ENCODE data around the gene ITGB4.

ITGB4 gene

DNA sequence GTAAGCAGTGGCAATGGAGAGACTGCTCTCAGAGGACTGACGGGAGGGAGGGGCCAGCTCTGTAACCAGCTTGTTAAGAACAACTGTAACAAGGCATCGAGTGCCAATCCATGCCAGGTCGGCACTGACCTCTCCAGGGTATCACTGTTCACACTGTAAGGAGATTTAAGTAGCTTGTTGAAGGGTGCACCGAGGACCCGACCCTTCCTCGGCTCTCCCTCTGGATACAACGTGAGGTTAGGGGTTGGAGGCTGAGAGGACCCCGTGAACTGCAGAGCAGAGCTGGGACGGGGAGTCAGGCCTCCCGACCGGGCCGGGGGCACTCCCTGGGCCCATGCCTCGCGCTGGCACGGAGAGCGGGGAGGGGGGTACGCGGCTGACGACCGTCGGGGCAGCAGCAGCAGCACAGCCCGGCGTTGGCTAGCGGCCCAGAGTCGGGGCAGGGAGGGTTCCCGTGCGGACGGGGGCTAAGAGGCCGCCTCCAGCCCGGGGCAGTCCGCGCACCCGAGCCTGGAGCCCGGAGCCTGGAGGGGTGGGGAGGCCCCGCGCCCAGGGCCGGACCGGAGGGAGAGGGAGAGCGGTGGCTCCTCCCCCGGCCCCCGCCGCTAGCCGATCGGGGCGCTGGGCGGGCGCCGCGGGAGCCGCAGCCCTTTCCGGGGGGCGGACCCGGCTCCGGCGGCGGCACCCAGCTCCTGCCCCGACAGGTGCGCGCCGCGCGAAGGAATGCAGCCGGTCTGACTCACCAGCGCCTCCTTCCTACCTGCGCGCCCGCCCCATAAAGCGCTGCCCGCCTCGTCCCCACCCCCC lies at the start of gene ITGB4:
Gene ITGB4 (plus strand): TSS at position 804 of the 807 bp plus-strand sequence. CDS start 3,245 bp downstream, outside the sequence.
- DNase-seq (ENCODE audit: low spot score) (no peak), FAIRE-seq (no peak)

DNA sequence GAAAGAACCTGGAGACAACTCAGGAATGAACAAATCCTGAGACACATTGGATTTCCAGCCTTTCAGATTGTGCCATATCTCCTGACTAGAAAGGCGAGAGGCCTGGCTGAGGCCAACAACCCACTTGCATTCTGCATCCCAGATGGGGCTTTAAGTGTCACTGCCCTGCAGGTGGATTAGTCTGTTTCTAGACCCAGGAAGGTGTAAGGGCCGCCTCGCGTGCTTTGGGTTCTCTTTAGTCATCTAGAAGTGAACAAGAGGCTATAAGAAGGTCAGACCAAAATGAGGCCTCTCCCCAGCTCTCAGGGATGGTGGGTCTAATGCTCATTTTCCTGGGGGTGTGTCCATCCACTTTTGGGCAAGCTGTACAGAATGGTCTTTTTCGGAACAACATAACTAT lies 49.2 kb upstream of the ITGB4 start:
- DNase-seq (ENCODE audit: low spot score) (no peak), FAIRE-seq (no peak)

DNA sequence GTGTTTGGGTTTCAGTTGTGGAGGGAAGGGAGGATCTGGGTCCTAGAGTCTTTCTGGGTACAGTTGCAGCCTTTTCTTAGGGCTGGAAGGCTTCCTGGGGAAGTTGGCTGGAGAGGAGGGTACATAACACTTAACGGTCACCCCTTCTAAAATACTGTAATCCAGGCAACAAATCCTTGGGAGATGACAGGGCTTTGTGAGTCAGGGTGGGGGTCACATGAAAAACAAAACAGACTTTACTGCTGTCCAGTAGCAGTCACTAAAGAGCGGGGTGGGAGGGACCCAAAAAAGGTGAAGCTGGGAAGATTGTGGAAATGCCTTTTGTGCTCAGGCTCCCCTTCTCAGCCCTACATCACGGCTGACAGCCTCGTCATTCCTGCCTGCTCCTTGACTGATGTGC lies 47.8 kb upstream of the ITGB4 start:
- no peak for DNase-seq (ENCODE audit: low spot score)
- FAIRE-seq, result no peak

DNA sequence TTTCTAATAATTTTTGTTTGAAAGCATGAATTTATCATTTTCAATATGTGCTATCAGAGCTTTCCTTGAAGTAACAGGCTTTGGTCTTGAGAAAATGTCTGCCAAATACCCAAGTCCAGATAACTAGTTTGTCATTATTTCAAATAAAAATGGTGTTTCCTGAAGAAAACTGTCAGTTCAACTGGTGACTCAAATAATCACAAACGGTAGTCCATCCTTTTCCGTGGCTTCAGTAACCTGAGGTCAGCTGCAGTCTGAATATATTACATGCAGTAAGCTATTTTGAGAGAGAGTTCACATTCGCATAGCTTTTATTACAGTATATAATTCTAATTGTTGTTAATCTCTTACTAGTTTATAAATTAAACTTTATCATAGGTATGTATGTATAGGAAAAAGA lies 44.8 kb upstream of the ITGB4 start:
- DNase-seq (ENCODE audit: low spot score) (no peak), FAIRE-seq (no peak)

DNA sequence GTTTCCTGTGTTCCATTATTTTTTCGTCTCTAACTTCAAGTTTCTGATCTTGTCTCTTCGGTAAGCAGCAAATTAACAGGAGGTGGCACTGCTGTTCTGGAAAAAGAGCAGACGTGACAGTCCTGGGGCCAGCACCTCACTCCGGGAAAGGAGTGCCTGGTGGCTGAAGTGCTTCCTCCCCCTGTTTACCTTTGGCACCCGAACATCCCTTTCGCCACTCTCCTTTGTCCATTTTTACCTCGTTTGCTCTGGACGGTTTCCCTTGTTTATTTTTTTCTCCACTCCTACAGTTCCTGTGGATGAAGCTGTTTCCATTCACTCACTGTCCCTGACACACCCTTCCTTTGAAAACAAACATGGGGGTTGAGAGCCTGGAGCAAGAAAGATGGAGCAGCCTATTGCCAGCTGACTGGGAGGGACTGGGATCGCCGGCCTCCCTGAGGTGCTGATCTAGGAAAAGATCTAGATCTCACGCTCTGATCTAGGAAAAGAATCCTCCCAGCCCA lies 41.5 kb upstream of the ITGB4 start:
- DNase-seq (ENCODE audit: low spot score), result no peak
- FAIRE-seq, result no peak

DNA sequence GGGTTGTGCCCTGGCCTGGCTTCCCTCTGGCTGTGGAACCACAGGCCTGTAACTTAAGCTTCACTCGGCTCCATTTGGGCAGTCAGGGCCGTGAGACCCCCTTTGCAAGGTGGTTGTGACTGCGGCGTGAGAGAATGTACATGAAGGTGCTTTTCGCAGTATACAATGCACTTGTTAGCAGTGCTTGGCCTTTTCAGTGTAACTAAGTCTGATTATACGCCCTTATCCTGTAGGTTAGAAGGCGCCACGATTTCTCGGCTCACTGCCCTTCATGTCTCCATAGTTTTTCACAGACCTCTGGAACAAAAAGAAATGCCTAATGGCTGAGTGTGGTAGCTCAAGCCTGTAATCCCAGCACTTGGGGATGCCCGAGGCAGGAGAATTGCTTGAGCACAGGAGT lies 40.8 kb upstream of the ITGB4 start:
- no peak for FAIRE-seq
- no peak for DNase-seq (ENCODE audit: low spot score)

DNA sequence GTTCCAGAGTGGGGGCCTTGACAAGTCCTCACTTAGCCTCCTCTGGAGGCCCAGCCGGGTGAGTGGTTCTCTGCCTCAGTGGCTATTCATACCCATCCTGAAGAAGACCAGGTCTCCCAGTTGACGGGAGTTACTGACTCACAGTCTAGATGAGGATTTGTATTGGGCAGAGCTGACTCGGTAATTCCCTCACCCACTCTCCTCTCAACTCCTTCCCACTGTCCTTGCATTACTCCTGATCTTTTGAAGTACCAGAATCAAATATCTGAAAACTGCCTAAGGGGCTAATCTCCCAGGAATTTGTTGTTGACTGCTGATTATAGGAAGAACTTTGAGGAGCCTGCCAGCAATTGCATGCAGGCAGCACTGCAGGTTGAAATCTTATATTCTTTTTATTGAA lies 40.0 kb upstream of the ITGB4 start:
- FAIRE-seq (no peak), DNase-seq (ENCODE audit: low spot score) (peak; percentile 49)

DNA sequence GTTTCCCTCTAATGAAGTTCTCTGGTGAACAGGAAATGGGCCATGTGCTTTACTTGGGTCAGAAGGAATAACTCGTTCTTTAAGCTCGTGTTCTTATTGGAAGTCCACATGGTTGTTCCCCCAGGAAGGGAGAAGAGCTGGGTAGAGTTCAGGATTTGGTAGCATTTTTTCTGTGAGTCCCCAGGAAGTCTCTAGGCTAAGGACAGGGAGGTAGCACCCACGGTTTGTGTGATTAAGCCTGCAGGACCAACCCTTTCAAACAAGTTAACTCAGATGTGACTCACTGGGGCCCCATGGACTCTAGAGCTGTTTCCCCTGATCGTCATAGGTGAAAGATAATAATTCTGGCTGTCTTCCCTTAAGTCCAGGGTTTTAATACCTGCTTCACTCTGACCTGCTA lies 37.7 kb upstream of the ITGB4 start:
- FAIRE-seq (peak; percentile 84), DNase-seq (ENCODE audit: low spot score) (peak; percentile 81)

DNA sequence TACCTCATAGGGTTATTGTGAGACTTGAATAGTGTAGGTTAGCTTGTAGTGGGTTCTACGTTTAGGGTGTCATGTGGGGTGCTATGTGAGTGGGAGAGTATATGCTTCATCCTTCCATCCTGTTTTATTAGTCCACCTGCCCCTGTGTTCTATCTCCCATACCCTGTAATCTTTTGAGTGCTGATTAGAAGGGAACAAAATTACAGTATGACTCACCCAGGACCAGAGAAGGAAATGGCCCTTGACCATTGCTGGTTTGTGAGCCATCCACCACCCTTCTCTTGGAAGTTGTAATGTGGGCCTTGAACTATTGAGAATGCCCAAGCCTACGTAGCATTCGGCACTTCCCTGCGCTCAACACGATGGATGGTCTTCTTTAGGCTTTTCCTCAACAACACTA lies 37.0 kb upstream of the ITGB4 start:
- no peak for FAIRE-seq

DNA sequence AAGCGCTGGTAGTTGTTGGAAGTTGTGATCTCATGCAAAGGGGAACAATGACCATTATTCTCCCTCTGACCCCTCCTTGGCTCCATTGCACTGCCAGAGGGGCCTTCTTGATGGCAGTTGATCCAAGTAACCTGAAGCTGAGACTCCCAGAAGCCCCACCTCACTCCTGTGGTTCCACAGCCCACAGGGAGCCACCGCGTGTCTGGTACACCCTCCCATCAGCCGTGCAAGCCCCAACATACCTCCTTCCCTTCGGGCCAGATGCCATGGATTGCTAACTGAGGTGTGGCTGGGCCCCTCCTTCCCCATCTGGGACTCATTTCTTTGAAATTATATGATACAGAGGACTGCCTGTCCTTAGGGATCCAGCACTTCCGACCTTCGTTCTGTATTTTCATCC lies 36.3 kb upstream of the ITGB4 start:
- FAIRE-seq (no peak), DNase-seq (ENCODE audit: low spot score) (no peak)

More for the DNA sequence above, 37.0 kb upstream of the ITGB4 start:
- DNase-seq (ENCODE audit: low spot score), result no peak

DNA sequence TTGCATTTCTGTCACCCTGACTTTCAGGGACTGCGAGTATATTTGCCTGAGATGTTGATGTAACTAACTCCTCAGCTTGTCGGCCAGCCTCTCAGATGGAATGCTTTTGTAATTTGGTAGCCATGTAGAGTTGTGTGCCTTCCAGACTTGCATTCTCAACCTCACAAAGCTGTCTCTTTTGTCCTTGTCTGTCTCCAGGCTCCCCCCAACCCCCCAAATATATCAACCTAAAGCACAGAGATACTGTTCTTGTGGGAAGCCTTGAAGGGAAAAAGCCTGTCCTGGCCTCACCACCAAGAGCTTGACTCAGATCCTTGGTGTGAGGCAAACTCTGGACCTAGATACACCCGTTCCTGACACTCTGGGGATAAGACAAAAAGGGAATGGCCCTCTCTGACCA lies 35.8 kb upstream of the ITGB4 start:
- FAIRE-seq (no peak), DNase-seq (ENCODE audit: low spot score) (no peak)

DNA sequence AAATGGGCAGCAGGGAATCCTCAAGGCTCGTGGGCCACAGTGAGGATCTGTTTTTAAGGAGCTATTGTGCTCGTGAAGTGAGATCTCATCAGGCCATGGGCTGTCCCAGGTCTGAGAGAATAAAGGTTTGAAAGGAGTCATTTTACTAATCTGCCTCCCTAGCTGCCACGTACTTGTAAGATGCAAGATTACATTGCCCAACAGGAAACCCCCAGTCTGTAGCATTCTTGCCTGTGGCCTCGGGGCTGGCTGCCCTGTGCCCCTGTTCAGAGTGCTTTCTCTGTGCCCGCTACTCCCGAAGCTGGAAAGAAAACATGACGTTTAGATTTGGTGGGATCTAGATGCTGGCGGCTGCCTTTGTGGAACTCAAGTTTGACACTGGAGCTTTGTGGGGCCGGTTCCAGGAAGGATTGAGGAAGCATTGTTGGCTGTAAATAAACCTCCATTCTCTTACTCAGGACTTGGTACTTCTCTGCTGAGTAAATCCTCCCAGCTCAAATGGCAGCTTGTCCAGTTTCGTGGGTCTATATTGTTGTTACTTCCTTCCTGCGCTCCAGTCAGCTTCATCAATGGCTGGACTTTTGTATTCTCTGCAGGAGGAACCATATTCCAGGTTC lies 32.9 kb upstream of the ITGB4 start:
- DNase-seq (ENCODE audit: low spot score) (no peak), FAIRE-seq (no peak)

DNA sequence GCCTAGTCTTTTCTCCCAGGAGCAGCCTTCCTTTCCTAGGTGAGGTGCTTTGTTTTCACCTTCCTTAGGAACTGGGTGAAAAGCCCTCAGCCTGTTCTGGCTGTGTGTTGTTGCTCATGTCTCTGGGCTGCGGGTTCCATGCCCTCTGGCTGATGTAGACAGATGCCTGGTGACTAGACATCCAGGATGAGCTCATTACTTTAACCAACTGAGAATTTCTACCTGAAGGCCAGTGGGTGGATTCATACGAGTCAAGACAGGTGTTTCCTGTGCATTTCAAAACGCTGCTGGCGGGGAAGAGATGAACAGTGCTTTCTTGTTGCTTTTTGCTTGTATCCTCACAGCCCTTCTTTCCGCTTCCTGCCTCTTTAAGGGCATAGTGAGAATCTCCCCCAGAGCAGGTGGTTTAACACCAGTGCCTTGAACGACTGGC lies 31.8 kb upstream of the ITGB4 start:
- FAIRE-seq, result no peak
- no peak for DNase-seq (ENCODE audit: low spot score)

DNA sequence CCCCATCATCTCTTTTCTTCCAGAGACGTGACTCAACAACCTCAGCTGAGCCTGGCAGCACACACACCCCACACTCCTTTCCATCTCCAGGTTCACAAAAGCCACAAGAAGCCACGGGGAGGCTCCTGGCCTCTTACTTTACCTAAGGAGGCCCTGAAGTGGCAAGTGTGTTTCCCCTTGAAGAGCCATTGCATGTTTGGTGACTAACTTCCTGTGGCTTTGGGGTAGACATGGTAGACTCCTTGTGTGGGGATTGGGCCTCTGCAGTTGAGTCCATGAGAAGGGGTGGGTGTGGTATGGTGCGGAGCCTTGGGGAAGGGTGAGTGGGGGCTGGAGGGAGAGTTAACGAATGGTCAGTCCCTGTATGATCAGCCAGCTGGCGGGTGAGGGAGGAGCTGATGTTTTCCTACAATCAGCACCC lies 29.9 kb upstream of the ITGB4 start:
- DNase-seq (ENCODE audit: low spot score), result peak; percentile 98
- peak; percentile 97 for FAIRE-seq

DNA sequence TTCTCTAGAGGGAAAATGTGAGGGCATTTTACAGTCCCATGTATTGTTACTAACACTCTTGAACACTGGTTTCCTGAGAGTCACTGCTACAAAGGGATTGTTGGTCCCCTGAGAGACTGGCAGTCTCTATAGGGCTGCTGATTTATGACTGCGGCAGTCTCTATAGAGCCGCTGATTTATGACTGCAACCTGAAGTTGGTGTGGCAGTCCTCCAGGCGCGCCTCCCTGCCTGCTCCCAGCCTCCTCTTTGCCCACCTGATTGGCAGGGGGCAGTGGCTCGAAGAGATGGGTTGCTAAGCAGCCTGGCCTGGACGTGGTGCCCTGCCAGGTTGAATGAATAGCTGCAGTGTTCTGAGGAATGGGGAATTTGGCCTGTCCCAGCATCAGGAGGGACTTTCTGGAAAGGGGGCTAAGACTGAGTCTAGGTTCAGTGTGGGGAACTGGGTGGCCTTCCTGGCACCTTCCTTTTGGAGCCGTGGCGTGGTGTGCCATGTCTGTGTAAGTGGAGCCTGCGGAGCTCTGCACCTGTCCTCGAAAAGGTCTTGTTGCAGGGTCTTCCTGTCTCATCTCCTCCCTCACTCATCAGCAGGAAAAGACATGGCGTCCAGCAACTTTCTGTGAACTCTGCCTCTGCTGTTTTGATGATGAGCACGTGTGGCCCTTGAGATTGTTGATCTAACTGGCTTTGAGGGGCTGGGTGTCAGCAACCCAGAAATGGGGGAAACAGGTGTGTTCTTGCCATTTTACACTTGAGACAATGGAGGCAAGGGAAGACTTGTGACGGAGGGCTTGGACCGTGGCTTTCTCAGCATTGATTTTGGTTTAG lies 29.2 kb upstream of the ITGB4 start:
- DNase-seq (ENCODE audit: low spot score), result no peak
- no peak for FAIRE-seq

DNA sequence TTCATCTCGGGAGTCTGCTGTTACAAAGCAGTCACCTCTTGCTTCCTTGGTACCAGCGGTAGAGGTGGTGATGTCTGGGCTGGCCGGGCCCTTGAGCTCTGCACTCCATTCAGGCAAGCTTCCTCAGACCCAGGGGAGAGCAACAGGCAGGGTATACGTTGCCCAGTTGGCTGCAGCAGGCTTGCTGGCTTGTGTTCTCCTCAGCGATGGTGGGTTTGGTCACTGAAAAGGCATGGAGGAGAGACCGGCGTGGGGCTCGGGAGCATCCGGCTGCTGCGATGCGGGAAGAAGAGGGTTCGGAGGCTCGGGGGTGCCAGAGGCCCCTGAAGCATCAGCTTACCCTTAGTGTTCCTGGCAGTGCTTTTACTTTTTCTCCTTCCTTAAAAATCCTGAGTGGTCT lies 28.3 kb upstream of the ITGB4 start:
- no peak for FAIRE-seq
- DNase-seq (ENCODE audit: low spot score), result no peak

DNA sequence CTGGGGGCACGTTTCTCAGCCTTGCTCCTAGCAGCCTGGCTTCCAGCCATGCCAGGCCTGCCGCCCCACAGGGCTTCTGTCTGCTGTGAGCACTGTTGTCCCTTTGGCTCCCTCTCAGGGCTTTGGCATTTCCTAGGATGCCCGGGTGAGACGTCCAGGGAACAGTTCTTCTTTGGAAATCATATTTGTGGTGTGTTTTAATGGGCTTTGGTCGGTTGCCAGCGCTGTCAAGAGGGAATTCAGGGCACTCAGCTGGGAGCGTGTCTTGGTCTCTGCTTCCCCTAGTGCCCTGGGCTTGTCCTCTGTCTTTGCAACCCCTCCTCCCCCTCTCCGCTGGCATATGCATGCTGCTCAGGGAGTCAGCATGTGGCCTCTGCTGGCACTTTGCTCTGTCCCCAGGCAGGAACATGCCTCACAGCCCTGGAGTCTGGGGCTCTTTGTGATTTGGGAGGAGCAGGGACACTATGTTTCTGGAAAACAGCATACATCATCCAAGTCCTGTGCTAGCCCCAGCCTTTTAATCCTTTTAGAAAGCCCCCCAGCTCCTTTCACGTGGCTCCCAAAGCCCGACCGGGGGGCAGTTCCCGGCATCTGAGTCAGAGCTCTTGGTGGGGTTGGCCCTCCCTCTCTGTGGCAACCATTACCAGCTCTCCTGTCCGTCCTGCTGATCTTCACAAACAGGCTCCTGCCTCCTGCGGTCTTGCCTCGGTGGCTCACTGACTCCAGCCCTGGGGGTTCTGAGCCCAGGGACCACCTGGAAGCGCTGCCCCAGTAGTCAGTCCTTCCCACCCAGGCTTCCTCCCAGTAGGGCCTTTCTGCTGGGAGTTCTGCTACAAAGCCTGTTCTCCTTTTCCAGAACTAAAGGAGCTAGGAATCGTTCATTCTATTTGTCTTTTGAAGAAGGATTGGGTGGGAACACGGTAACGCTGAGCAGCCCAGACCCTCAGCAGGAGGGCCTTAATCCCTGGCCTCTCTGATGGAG lies 27.5 kb upstream of the ITGB4 start:
- FAIRE-seq, result peak; percentile 97
- peak; percentile 99 for DNase-seq (ENCODE audit: low spot score)

DNA sequence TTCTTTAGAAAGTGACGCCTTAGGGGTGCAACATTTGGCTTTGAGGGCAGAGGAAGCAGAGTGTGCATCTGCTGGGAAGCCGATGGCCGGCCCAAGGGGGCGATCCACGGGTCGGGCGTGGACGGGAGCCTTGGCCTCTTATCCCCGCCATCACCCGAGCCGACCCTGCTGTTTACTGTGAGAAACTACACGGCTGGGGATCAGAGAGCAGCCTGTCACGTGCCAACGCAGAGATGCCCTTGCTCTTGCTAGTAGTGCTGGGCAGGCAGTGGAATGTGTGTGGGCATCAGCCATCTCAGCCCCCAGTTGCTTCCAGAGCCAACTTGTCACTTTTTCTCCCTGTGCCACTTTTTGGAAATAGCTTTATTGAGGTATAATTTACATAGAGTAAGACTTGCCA lies 26.7 kb upstream of the ITGB4 start:
- DNase-seq (ENCODE audit: low spot score) (no peak), FAIRE-seq (no peak)

DNA sequence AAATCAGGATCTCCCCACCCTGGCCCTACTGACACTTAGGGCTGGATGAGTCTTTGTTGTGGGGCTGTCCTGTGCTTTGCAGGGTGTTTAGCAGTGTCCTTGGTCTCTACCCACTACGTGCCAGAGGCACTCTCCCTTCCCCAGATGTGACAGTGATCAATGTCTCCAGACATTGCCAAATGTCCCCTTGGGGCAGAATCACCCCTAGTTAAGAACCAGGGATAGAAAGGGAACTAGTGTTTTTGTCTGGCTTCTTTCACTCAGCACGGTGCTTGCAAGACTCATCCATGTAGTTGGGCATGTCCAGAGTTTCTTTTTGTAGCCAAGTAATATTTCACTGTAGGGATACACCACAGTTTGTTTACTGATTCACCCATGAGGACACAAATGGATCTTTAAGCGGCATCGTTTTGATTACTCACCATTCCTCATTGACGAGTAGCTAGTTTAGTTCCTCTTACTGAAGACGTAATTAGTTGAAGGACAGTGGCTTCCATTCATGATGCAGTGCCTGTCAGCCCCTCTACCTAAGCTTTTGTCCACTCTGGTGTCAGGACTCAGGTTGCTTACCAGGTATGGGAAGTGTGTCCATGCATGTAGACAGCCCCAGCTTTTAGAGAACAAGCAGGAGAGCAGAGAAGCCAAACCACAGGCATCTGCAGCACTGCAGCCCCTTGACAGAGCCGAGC lies 26.0 kb upstream of the ITGB4 start:
- FAIRE-seq (no peak), DNase-seq (ENCODE audit: low spot score) (no peak)

DNA sequence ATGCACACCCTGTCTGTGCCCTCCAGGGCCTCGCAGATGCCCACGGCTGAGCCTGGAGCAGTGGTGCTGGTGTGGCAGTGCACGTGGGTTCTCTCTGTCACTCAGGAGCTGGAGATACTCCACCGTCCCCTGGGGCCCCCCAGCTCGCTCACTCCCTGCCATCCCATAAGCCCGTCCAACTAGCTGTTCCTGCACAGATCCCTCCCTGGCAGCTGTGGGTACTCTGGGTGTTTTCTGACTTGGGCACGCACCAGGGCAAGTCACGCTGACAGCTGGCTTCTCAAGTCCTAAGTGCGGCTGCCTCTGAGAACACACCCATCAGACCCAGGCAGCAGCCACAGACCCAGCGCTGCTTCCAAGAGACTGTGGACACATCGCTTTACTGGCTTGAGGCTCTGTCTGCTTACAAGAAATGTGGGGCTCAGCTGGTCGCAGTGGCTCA lies 25.4 kb upstream of the ITGB4 start:
- no peak for FAIRE-seq
- no peak for DNase-seq (ENCODE audit: low spot score)

All from RCC 7860 (cell line).